Small intestine (tissue), 16 donors: Measurements from ENCODE around the gene LGALS8. TPM values are rescaled to one million over a fixed set of nuclear protein-coding genes. Genes with fewer than 3 reads are reported as not detected.
"Not testable (repeated sequence)": the region's sequence is repeated elsewhere in the genome, so short reads cannot be mapped to it uniquely, and the experiment has no call there.

Experiments used
- DNase-seq, 2 donors: peaks; one replicate each; pipeline versions ENCODE4 v3.0.0 to v3.0.0-alpha.2; 2013
- FAIRE-seq: peaks from 2 replicates; lab custom pipeline; 2012; peaks lifted over from hg19 to GRCh38; lab: Jason Lieb, UNC
- H3K27ac ChIP-seq, 3 donors: one replicate each; pipeline ENCODE4 v1.5.1; 2013; ENCODE audit warnings: low read length in 2 of 3, mild to moderate bottlenecking in 2 of 3, control low read depth in 1 of 3, inconsistent platforms in 1 of 3, low read depth in 1 of 3, moderate library complexity in 1 of 3
- H3K27me3 ChIP-seq, 3 donors: one replicate each; pipeline ENCODE4 v1.6.1; 2013; ENCODE audit warnings: low read length in 3 of 3, inconsistent platforms in 1 of 3; ENCODE audit not compliant: control insufficient read depth in 3 of 3, insufficient read depth in 3 of 3
- H3K36me3 ChIP-seq, 3 donors: one replicate each; pipeline ENCODE4 v1.6.1; 2013; ENCODE audit warnings: low read length in 3 of 3, inconsistent platforms in 1 of 3, low read depth in 1 of 3, mild to moderate bottlenecking in 1 of 3, moderate library complexity in 1 of 3; ENCODE audit not compliant: control insufficient read depth in 3 of 3, insufficient read depth in 2 of 3
- H3K4me1 ChIP-seq, 3 donors: one replicate each; pipeline ENCODE4 v1.6.1; 2013; ENCODE audit warnings: low read length in 2 of 3, inconsistent platforms in 1 of 3, low read depth in 1 of 3, mild to moderate bottlenecking in 1 of 3, moderate library complexity in 1 of 3; ENCODE audit not compliant: control insufficient read depth in 3 of 3, insufficient read depth in 2 of 3
- H3K4me3 ChIP-seq, 3 donors: one replicate each; pipeline ENCODE4 v1.5.1; 2013; ENCODE audit warnings: low read length in 3 of 3, control low read depth in 1 of 3, inconsistent platforms in 1 of 3, low read depth in 1 of 3, mild to moderate bottlenecking in 1 of 3, moderate library complexity in 1 of 3
- H3K9me3 ChIP-seq, 2 donors: one replicate each; pipeline ENCODE4 v1.6.1; 2013; ENCODE audit warnings: low read depth in 1 of 2, low read length in 1 of 2; ENCODE audit not compliant: control insufficient read depth in 2 of 2, insufficient read depth in 1 of 2
- WGBS, 3 donors: extraction: QIAGEN DNeasy Blood & Tissue Kit; methylation state at CpG; one replicate each; pipeline ENCODE4 v1.1.7; 2013; 5-methylcytosine and 5-hydroxymethylcytosine counted together
- long read RNA-seq, 10 donors: transcript quantifications; one replicate each; lab custom pipeline, GENCODE V29; 2026
- polyA plus RNA-seq, 4 donors: library from polyadenylated mRNA; stranded (reverse) in 3 of 4; unstranded in 1 of 4; fragments of 200-250 nt in 3 of 4; fragments of 120-200 nt in 1 of 4; gene quantifications; one replicate each; pipeline versions ENCODE4 v1.2.1 to v1.2.3, GENCODE V29; 2013
- donor health status: healthy with polysubstance abuse.
- donor health status: control.
- donor health status: control.
- donor health status: Bipolar disorder and iron deficiency.
- donor health status: healthy.

LGALS8 gene
- 10 to 100 TPM; 15.0 to 53.2 (median 18.0) TPM for polyA plus RNA-seq
- long read RNA-seq, donor 1, result 0 reads
- long read RNA-seq, donor 2, full-length matches to known transcripts, result 4 of 4 reads
- long read RNA-seq, donor 2, partial matches to known transcripts, result 0 of 4 reads
- long read RNA-seq, donor 2, other reads (novel, unspliced or antisense), result 0 of 4 reads
- long read RNA-seq, donor 3, full-length matches to known transcripts, result 7 of 31 reads
- long read RNA-seq, donor 3, partial matches to known transcripts, result 17 of 31 reads
- long read RNA-seq, donor 3, other reads (novel, unspliced or antisense), result 7 of 31 reads
- long read RNA-seq, donor 4, result 0 reads
- long read RNA-seq, donor 5, full-length matches to known transcripts, result 2 of 2 reads
- long read RNA-seq, donor 5, partial matches to known transcripts, result 0 of 2 reads
- long read RNA-seq, donor 5, other reads (novel, unspliced or antisense), result 0 of 2 reads
- long read RNA-seq, donor 6, full-length matches to known transcripts, result 7 of 7 reads
- long read RNA-seq, donor 6, partial matches to known transcripts, result 0 of 7 reads
- long read RNA-seq, donor 6, other reads (novel, unspliced or antisense), result 0 of 7 reads
- long read RNA-seq, donor 7, result 0 reads
- long read RNA-seq, donor 8, full-length matches to known transcripts, result 2 of 2 reads
- long read RNA-seq, donor 8, partial matches to known transcripts, result 0 of 2 reads
- long read RNA-seq, donor 8, other reads (novel, unspliced or antisense), result 0 of 2 reads
- long read RNA-seq, donor 9, full-length matches to known transcripts, result 1 of 1 reads
- long read RNA-seq, donor 9, partial matches to known transcripts, result 0 of 1 reads
- long read RNA-seq, donor 9, other reads (novel, unspliced or antisense), result 0 of 1 reads
- long read RNA-seq, donor 10, full-length matches to known transcripts, result 13 of 13 reads
- long read RNA-seq, donor 10, partial matches to known transcripts, result 0 of 13 reads
- long read RNA-seq, donor 10, other reads (novel, unspliced or antisense), result 0 of 13 reads

- 0 to 1% (median 1%) methylated on average over 34 to 35 of the region's 35 CpGs for WGBS, 3 donors
- Histone ChIP-seq H3K4me1 (no peaks in the 10 kb centered on the region), H3K27me3 (no peaks in the 10 kb centered on the region), H3K4me3 (peak within 1 kb of the TSS; percentile 87 to 98 (median 89)), H3K27ac (peak within 1 kb of the TSS; percentile 87 to 96 (median 89)), H3K36me3 (peaks cover 5 to 7% (median 5%) of the 10 kb centered on the region in 3 donors), H3K9me3 (no peaks in the 10 kb centered on the region)
- FAIRE-seq (no peak), DNase-seq (peak; percentile 81 to 93)
Measured at GRCh38 chr1:236523704-236524141, at the start of gene LGALS8. LGALS8 (plus strand) TSS chr1:236523982; CDS start chr1:236526071, 2,089 bp downstream.

DNA sequence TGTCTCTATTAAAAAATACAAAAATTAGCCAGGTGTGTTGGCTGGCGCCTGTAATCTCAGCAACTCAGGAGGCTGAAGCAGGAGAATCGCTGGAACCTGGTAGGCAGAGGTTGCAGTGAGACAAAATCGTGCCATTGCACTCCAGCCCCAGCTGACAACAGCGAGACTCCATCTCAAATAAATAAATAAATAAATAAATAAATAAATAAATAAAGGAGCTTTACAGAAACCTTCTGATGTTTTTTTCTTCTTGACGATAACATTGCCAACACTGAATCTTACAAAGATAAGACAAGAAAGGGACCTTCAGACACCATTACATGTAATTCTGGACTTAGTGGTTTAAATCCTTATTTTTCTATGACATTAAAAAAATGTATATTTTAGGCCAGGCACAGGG lies 47.8 kb upstream of the LGALS8 start:
- FAIRE-seq, result no peak
- Histone ChIP-seq H3K27ac (no peak overlapping the region), H3K27me3 (peaks cover 0 to 2% (median 0%) of the 10 kb centered on the region in 3 donors), H3K4me3 (no peak overlapping the region), H3K9me3 (no peaks in the 10 kb centered on the region), H3K36me3 (no peaks in the 10 kb centered on the region), H3K4me1 (no peaks in the 10 kb centered on the region)
- no peak for DNase-seq
- 94% methylated on average over 5 of the region's 5 CpGs for WGBS, 3 donors

GRCh38 chr1:236480758-236481436 lies 42.9 kb upstream of the LGALS8 start:
- Histone ChIP-seq H3K4me1 (no peaks in the 10 kb centered on the region), H3K36me3 (no peaks in the 10 kb centered on the region), H3K27ac (no peak overlapping the region), H3K9me3 (no peaks in the 10 kb centered on the region), H3K27me3 (no peaks in the 10 kb centered on the region), H3K4me3 (no peak overlapping the region)
- DNase-seq (peak in 1 of 2 donors; percentile 51), FAIRE-seq (no peak)
- WGBS, 3 donors, result 18 to 61% (median 35%) methylated on average over 5 of the region's 5 CpGs

DNA sequence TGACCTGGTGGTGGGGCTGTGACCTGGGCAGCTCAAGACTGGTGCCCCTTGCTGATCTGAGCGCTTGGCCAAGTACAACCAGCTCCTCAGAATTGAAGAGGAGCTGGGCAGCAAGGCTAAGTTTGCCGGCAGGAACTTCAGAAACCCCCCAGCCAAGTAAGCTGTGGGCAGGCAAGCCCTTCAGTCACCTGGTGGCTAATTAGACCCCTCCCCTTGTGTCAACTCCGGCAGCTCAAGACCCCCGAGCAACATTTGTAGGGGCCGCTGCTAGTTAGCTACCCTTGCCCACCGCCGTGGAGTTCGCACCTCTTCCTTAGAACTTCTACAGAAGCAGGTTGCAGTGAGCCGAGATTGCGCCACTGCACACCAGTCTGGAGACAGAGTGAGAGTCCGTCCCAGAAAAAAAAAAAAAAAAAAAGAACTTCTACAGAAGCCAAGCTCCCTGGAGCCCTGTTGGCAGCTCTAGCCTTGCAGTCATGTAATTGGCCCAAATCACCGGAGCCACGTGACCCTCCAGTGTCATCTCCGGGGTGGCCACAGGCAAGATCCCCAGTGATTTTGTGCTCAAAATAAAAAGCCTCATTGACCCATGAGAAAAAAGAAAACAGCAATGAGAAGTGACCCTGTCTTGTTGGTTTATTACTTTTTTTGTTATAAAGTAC lies 39.3 kb upstream of the LGALS8 start:
- WGBS, 3 donors, result 92 to 95% (median 94%) methylated on average over 14 of the region's 14 CpGs
- H3K27ac ChIP-seq, result no peak overlapping the region
- no peaks in the 10 kb centered on the region for H3K9me3 ChIP-seq
- H3K27me3 ChIP-seq, result no peaks in the 10 kb centered on the region
- no peaks in the 10 kb centered on the region for H3K4me1 ChIP-seq
- DNase-seq, result no peak
- no peak for FAIRE-seq
- H3K36me3 ChIP-seq, result no peaks in the 10 kb centered on the region
- no peak overlapping the region for H3K4me3 ChIP-seq

- 71 to 74% (median 74%) methylated on average over 4 of the region's 4 CpGs for WGBS, 3 donors
- no peaks in the 10 kb centered on the region for H3K4me1 ChIP-seq
- no peak overlapping the region for H3K4me3 ChIP-seq
- H3K36me3 ChIP-seq, result no peaks in the 10 kb centered on the region
- no peaks in the 10 kb centered on the region for H3K9me3 ChIP-seq
- H3K27ac ChIP-seq, result no peak overlapping the region
- DNase-seq, result no peak
- no peaks in the 10 kb centered on the region for H3K27me3 ChIP-seq
- no peak for FAIRE-seq
Measured at GRCh38 chr1:236486356-236487002, 37.3 kb upstream of the LGALS8 start.

DNA sequence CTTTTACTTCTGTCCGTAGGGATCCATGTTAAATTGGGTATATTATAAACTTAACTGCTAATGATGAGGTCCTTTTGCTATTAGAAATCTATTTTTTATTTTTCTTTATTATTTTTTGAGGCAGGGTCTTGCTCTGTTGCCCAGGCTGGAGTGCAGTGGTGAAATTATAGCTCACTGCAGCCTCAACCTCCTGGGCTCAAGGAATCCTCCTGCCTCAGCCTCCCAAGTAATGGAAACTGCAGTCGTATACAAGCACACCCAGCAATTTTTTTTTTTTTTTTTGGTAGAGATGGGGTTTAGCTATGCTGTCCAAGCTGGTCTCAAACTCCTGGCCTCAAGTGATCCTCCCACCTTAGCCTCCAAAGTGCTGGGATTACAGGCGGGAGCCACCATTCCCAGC lies 34.6 kb upstream of the LGALS8 start:
- not testable (repeated sequence) for H3K4me1 ChIP-seq, H3K9me3 ChIP-seq, H3K4me3 ChIP-seq, H3K27me3 ChIP-seq, H3K27ac ChIP-seq, FAIRE-seq, H3K36me3 ChIP-seq, DNase-seq
- WGBS, 3 donors, result 84 to 90% (median 85%) methylated on average over 3 of the region's 3 CpGs

GRCh38 chr1:236489710-236490377 lies 33.9 kb upstream of the LGALS8 start:
- H3K9me3 ChIP-seq, result no peaks in the 10 kb centered on the region
- DNase-seq (peak; percentile 60 to 68), FAIRE-seq (no peak)

More at GRCh38 chr1:236489710-236490377, 33.9 kb upstream of the LGALS8 start:
- Histone ChIP-seq H3K36me3 (no peaks in the 10 kb centered on the region), H3K27ac (no peak overlapping the region), H3K27me3 (peaks cover 0 to 5% (median 0%) of the 10 kb centered on the region in 3 donors), H3K4me3 (no peak overlapping the region), H3K4me1 (no peaks in the 10 kb centered on the region)
- 18 to 33% (median 19%) methylated on average over 11 of the region's 11 CpGs for WGBS, 3 donors
